NCI-H1436 (cell line): ENCODE data around the gene TRMT1.

Source experiments
- DNase-seq: peaks from one replicate; lab custom pipeline; 2025; lab: John Stamatoyannopoulos, UW

Gene TRMT1

GRCh38 chr19:13070425-13071140 is 46.0 kb downstream of the TRMT1 start:
- DNase-seq = no peak

GRCh38 chr19:13069415-13070359 is 46.9 kb downstream of the TRMT1 start:
- no peak for DNase-seq

- DNase-seq = no peak
Observed at GRCh38 chr19:13068085-13068846, 48.3 kb downstream of the TRMT1 start.

GRCh38 chr19:13066933-13067807 is 49.4 kb downstream of the TRMT1 start:
- DNase-seq = no peak

- no peak for DNase-seq
Observed at GRCh38 chr19:13066226-13066625, 50.3 kb downstream of the TRMT1 start.

- no peak for DNase-seq
Observed at GRCh38 chr19:13064092-13064489, 52.4 kb downstream of the TRMT1 start.

GRCh38 chr19:13063461-13064091 is 53.0 kb downstream of the TRMT1 start:
- no peak for DNase-seq

DNA sequence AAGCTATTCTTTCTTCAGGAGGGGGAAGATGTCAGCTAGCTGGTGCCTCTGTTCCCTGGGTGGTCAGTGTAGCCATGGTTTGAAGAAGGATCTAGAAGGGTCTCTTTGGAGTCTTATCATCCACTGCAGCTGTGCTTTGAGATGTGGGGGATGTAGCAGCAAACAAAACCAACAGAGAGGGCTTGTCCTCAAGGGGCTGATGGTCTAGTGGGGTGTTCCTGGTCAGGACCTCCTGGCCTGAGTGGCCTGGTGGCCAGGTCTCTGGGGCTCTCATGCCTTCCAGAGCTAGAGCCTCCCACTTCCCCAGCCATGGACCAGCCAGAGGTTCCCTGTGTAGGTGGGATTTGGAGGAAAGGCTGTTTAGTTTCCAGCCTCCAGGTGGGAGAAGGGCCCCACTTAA is 54.2 kb downstream of the TRMT1 start:
- DNase-seq = no peak

DNA sequence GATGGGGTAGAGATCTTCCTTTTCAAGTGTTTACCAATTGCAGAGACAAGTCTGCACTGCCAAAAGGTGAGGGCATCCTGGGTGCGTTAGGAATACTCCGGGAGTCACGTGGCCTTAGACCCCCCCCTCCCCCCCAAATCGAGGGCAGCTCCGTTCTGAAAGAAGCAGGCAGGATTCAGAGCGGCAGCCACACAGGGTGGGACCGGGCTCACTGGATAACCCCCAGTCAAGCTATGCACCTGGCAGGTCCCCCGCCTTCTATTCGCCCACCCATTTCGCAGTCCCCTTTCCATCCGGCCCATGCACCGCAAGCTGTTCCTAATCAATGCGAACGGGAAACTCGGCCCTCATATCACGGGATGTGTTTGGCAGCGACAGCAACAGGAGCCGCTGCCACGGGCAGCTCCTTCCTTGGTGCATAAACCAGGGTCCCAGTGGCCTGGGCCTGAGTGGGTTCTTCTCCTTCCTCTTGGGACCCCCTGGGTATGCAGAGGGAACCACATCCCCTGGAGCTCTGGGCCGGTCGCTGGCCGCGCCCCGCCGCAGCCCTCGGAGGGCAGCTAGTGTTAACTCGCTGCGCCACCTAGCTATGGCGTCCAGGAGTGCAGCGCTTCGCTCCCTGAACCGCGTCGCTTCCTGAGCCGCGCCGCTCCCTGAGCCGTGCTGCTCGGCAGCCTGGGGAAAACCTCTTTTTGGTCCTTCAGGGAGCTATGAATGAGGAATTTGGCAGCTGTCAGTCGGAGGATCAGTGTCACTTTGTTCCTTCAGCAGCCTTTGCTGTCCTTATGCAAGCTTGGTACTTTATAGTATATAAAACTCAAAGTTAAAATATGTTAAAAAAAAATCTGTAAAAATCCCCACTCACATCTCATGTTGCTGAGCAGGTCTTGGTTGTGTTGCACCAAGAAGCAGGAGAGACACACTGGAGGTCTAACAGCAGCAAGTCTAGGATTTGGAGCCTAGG is 55.3 kb downstream of the TRMT1 start:
- DNase-seq = peak; percentile 72

DNA sequence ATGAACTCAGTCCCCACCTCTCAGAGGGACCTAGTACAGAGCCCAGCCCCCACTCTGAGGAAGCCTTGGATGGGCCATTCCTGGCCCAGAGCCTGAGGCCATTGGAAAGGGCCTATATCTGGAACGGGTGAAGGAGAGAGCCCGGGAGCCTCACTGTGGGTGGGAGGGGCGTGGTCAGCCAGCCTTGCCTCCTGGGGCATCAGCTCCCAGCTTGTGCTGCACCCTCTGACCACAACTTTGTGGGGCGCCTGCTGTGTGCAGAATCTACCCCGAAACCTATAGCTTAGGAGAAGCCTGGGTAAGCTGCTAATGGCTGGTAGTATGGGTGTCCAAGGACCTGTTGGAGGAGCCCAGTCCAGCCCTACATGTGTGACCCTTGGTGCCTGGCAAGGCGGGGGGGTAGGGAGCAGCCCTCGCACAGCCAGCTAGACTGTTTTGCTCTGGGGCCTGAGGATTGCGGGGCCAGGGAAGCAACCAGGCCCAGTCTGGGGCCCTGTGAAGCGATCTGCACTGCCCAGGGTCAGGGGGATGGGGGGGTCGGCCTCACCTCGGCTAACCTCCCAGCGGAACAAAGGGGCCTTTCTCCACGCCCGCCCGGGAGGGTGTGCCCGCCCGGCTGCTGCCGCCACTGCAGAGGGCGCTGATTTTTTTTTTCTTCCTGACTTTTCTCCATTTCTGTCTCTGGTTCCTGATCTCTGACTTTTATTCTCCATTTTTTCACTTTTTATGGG is 56.1 kb downstream of the TRMT1 start:
- DNase-seq = no peak

GRCh38 chr19:13058951-13059660 is 57.4 kb downstream of the TRMT1 start:
- no peak for DNase-seq

GRCh38 chr19:13057744-13058143 is 58.8 kb downstream of the TRMT1 start:
- DNase-seq = no peak

GRCh38 chr19:13057147-13057572 is 59.4 kb downstream of the TRMT1 start:
- DNase-seq = peak; percentile 89

- DNase-seq = peak; percentile 55
Observed at GRCh38 chr19:13056052-13056660, 60.4 kb downstream of the TRMT1 start.

GRCh38 chr19:13055213-13056051 is 61.1 kb downstream of the TRMT1 start:
- no peak for DNase-seq
